ENCODE measurements around the gene FAM120C. TPM values are rescaled to one million over a fixed set of nuclear protein-coding genes. Genes with fewer than 3 reads are reported as not detected.

The FAM120C gene
- total RNA-seq, 1 donor from 2014 or later = 7.3 TPM

DNA sequence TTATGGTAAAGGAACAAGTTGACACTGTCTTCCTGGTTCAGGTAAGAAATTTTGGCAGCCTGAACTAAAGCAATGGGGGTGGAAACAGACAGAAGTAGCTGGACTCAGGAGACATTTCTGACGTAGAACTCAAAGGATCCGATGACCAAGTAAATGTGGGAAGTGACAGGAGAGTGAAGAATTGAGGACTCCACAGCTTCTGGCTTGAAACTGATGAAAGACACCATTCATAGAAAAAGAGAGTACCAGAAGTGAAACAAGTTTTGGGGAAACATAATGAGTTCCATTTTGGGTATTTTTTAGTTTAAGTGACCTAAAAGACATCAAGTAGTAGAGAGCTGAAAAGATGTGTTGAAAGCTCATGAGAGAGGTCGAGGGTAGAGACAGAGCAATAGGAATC is 5.7 kb downstream of the FAM120C start:
- peak overlapping the region; percentile 39 for H3K4me3 Mint-ChIP-seq (ENCODE audit: unreplicated experiment)
- TF ChIP-seq, protein P1, sequence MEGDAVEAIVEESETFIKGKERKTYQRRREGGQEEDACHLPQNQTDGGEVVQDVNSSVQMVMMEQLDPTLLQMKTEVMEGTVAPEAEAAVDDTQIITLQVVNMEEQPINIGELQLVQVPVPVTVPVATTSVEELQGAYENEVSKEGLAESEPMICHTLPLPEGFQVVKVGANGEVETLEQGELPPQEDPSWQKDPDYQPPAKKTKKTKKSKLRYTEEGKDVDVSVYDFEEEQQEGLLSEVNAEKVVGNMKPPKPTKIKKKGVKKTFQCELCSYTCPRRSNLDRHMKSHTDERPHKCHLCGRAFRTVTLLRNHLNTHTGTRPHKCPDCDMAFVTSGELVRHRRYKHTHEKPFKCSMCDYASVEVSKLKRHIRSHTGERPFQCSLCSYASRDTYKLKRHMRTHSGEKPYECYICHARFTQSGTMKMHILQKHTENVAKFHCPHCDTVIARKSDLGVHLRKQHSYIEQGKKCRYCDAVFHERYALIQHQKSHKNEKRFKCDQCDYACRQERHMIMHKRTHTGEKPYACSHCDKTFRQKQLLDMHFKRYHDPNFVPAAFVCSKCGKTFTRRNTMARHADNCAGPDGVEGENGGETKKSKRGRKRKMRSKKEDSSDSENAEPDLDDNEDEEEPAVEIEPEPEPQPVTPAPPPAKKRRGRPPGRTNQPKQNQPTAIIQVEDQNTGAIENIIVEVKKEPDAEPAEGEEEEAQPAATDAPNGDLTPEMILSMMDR (IDR thresholded peaks at IDR 0.05) = no peak
- H3K27ac Mint-ChIP-seq (ENCODE audit: unreplicated experiment) = peak overlapping the region; percentile 92
- H3K4me1 Mint-ChIP-seq (ENCODE audit: low read depth) = peaks cover 52% of the 10 kb centered on the region
- no peaks in the 10 kb centered on the region for H3K36me3 Mint-ChIP-seq (ENCODE audit: low read depth)
- no peak for DNase-seq (ENCODE audit: low spot score)
- no peaks in the 10 kb centered on the region for H3K27me3 Mint-ChIP-seq (ENCODE audit: low read depth)
- peaks cover 4% of the 10 kb centered on the region for H3K9me3 Mint-ChIP-seq (ENCODE audit: low read depth)

DNA sequence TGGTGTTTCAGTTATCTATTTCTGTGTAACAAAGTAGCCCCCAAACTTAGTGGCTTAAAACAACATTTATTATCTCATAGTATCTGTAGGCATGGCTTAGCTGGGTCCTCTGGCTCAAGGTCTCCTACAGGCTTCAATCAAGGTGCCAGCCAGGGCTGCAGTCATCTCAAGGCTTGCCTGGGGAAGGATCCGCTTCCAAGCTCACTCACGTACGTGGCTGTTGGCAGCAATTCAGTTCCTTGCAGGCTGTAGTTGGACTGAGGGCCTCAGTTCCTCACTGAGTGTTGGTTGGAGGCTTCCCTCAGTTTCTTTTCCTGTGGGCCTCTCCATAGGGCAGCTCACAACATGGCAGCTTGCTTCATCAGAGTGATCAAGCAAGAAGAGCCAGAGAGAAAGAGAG is 9.3 kb downstream of the FAM120C start:
- TF ChIP-seq, protein P1 (IDR thresholded peaks at IDR 0.05) = no peak
- Mint-ChIP-seq H3K36me3 (ENCODE audit: low read depth) (no peaks in the 10 kb centered on the region), H3K27ac (ENCODE audit: unreplicated experiment) (no peak overlapping the region), H3K4me3 (ENCODE audit: unreplicated experiment) (no peak overlapping the region), H3K27me3 (ENCODE audit: low read depth) (no peaks in the 10 kb centered on the region), H3K9me3 (ENCODE audit: low read depth) (peaks cover 4% of the 10 kb centered on the region), H3K4me1 (ENCODE audit: low read depth) (peaks cover 20% of the 10 kb centered on the region)
- DNase-seq (ENCODE audit: low spot score) = no peak

DNA sequence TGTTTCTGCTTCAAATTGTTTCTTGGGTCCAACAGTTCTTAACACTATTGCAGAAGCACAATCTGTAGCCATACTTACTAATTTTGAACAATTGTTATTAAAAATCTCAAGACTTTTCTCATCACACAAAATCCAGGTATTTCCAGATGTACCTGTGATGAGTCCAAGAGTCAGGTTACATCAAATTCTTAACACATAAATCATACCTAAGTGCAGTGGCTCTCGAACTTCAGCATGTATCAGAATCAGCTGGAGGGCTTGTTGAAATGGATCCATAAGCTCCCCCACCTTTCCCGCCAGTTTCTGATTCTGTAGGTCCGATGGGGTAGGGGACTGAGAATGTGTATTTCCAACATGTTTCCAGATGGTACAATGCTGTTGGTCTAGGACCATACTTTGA is 10.6 kb downstream of the FAM120C start:
- TF ChIP-seq, protein P1 (IDR thresholded peaks at IDR 0.05) = no peak
- no peak for DNase-seq (ENCODE audit: low spot score)
- Mint-ChIP-seq H3K27me3 (ENCODE audit: low read depth) (no peaks in the 10 kb centered on the region), H3K4me3 (ENCODE audit: unreplicated experiment) (no peak overlapping the region), H3K4me1 (ENCODE audit: low read depth) (peaks cover 9% of the 10 kb centered on the region), H3K36me3 (ENCODE audit: low read depth) (no peaks in the 10 kb centered on the region), H3K27ac (ENCODE audit: unreplicated experiment) (no peak overlapping the region), H3K9me3 (ENCODE audit: low read depth) (peaks cover 4% of the 10 kb centered on the region)

DNA sequence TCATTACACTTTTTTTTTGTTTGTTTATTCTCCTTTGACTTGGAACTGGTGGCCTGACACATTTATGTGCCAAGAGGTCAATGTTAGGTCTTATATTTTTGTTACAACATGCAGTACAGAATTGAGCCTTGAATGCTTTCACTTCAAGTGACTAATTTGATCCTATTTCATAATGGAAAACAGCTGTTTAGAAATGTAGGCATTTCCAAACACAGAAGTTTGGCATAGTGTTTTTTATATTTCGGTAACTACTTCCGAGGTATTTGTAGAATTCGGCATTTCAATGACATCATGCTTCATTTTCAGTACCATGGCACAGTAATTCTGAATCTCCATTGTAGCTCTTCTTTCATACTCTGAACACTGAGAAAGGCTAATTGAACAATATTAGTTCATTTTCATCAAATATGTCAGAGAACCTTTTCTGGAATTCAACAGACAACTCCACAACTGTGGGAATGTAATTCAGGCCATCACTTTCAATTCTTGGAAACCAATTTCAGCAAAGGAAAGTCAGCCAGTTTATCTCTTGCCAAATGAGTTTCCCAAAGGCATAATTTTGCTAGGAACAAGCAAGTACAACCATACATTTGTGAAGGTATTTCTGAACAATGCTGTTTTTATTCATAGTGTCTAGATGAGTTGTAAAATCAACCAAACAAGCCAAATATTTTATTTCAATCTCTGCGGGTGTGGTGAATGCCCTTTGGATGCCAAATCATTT is 11.4 kb downstream of the FAM120C start:
- H3K9me3 Mint-ChIP-seq (ENCODE audit: low read depth) = peaks cover 4% of the 10 kb centered on the region
- DNase-seq (ENCODE audit: low spot score) = no peak

DNA sequence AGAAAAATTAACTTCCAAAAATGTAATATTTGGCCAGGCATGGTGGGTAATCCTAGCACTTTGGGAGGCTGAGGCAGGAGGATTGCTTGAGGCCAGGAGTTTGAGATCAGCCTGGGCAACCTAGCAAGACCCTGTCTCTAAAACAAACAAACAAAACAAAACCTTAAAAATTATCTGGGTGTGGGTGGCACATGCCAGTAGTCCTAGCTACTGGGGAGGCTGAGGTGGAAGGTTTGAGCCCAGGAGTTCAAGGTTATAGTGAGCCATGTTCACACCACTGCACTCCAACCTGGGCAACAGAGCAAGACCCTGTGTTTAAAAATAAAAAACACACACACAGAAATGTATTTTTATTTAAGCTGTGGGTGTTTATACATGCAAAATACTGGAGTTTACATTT is 12.0 kb downstream of the FAM120C start:
- H3K4me1 Mint-ChIP-seq (ENCODE audit: low read depth) = no peaks in the 10 kb centered on the region
- no peaks in the 10 kb centered on the region for H3K36me3 Mint-ChIP-seq (ENCODE audit: low read depth)
- no peaks in the 10 kb centered on the region for H3K27me3 Mint-ChIP-seq (ENCODE audit: low read depth)
- H3K9me3 Mint-ChIP-seq (ENCODE audit: low read depth) = peaks cover 4% of the 10 kb centered on the region
- DNase-seq (ENCODE audit: low spot score) = no peak
- TF ChIP-seq, protein P1 (IDR thresholded peaks at IDR 0.05) = no peak
- H3K27ac Mint-ChIP-seq (ENCODE audit: unreplicated experiment) = no peak overlapping the region
- H3K4me3 Mint-ChIP-seq (ENCODE audit: unreplicated experiment) = no peak overlapping the region

More for the DNA sequence above, 11.4 kb downstream of the FAM120C start:
- Mint-ChIP-seq H3K27ac (ENCODE audit: unreplicated experiment) (no peak overlapping the region), H3K4me1 (ENCODE audit: low read depth) (peaks cover 2% of the 10 kb centered on the region), H3K4me3 (ENCODE audit: unreplicated experiment) (no peak overlapping the region), H3K27me3 (ENCODE audit: low read depth) (no peaks in the 10 kb centered on the region), H3K36me3 (ENCODE audit: low read depth) (no peaks in the 10 kb centered on the region)
- TF ChIP-seq, protein P1 (IDR thresholded peaks at IDR 0.05) = no peak

All from chondrocyte (in vitro differentiated cells).